ENCODE results near the gene ZNF516. TPM values are rescaled to one million over a fixed set of nuclear protein-coding genes. Genes with fewer than 3 reads are reported as not detected.

ZNF516 gene
- total RNA-seq, 1 donor from 2014 or later = 83.2 TPM

DNA sequence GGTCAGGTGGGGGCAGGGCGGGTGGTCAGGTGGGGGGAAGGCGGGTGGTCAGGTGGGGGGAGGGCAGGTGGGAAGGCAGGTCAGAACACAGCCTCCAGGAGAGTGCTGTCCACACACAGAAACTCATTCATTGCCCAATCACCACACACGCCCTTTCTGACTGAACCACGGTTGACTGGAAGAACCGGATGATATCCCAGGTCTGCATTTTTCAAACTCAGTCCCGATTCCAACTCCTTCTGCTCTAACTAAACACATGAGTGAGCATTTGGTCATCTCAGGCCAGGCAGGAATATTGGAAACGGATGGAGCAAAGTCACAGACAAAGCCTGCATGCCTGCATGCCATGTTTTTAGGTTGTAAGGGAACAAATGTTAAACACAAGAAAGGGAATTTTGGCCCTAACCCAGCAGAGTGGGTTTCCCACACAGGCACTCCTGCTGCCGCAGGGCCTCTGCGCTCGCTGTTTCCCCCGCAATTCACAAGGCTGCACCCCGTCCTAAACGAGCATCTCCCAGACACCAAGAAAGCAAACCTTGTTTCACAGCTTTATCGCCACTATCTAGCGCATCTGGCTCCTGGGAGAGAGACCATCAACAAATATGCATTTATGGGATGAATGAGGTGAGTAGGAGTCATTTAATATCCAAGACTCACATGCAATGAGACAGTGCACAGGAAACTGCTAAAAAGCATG is 100.1 kb downstream of the ZNF516 start:
- Mint-ChIP-seq H3K4me1 (ENCODE audit: unreplicated experiment) (peaks cover 10% of the 10 kb centered on the region), H3K9me3 (ENCODE audit: unreplicated experiment) (no peaks in the 10 kb centered on the region), H3K36me3 (ENCODE audit: low read depth, unreplicated experiment) (peaks cover 19% of the 10 kb centered on the region), H3K27ac (ENCODE audit: unreplicated experiment) (peak overlapping the region; percentile 3), H3K27me3 (ENCODE audit: unreplicated experiment) (peaks cover 12% of the 10 kb centered on the region), H3K4me3 (ENCODE audit: unreplicated experiment) (peak overlapping the region; percentile 67)
- DNase-seq (ENCODE audit: low spot score) = no peak
- TF ChIP-seq, protein P1, sequence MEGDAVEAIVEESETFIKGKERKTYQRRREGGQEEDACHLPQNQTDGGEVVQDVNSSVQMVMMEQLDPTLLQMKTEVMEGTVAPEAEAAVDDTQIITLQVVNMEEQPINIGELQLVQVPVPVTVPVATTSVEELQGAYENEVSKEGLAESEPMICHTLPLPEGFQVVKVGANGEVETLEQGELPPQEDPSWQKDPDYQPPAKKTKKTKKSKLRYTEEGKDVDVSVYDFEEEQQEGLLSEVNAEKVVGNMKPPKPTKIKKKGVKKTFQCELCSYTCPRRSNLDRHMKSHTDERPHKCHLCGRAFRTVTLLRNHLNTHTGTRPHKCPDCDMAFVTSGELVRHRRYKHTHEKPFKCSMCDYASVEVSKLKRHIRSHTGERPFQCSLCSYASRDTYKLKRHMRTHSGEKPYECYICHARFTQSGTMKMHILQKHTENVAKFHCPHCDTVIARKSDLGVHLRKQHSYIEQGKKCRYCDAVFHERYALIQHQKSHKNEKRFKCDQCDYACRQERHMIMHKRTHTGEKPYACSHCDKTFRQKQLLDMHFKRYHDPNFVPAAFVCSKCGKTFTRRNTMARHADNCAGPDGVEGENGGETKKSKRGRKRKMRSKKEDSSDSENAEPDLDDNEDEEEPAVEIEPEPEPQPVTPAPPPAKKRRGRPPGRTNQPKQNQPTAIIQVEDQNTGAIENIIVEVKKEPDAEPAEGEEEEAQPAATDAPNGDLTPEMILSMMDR (IDR thresholded peaks at IDR 0.05; ENCODE audit: unreplicated experiment) = no peak

DNA sequence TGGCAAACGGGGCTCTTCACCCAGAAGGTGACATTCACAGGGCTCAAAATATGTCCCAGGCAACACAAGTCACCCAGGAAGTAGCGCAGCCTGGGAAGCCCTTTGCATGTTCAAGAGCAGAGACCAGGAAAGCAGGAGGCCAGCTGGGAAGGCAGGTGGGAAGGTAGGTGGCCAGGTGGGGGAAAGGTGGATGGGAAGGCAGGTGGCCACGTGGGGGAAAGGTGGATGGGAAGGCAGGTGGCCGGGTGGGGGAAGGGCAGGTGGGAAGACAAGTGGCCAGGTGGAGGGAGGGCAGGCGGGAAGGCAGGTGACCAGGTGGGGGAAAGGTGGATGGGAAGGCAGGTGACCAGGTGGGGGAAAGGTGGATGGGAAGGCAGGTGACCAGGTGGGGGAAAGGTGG is 102.7 kb downstream of the ZNF516 start:
- Mint-ChIP-seq H3K36me3 (ENCODE audit: low read depth, unreplicated experiment) (peaks cover 27% of the 10 kb centered on the region), H3K27me3 (ENCODE audit: unreplicated experiment) (peaks cover 12% of the 10 kb centered on the region), H3K4me1 (ENCODE audit: unreplicated experiment) (peaks cover 5% of the 10 kb centered on the region), H3K4me3 (ENCODE audit: unreplicated experiment) (no peak overlapping the region), H3K27ac (ENCODE audit: unreplicated experiment) (no peak overlapping the region), H3K9me3 (ENCODE audit: unreplicated experiment) (no peaks in the 10 kb centered on the region)
- DNase-seq (ENCODE audit: low spot score) = no peak
- TF ChIP-seq, protein P1 (IDR thresholded peaks at IDR 0.05; ENCODE audit: unreplicated experiment) = no peak

DNA sequence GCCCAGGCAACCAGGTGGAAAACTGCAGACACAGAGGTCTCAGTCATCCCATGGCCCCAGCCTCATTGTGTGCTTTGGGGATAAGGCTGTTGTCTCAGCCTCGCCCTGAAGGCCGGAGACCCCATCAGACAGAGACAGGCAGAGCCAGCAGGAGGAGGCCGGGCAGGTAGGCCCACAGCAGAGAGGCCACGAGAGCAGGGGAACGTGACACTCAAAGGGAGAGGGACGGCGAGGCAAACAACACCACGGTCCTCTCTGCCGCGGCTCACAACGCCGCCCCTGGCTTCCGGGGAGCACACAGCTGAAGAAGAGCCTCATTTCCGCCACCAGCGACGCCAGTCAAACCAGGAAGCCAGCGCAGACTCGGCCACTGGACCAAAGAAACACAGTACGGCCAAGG is 103.3 kb downstream of the ZNF516 start:
- H3K27me3 Mint-ChIP-seq (ENCODE audit: unreplicated experiment) = peaks cover 14% of the 10 kb centered on the region
- peaks cover 31% of the 10 kb centered on the region for H3K36me3 Mint-ChIP-seq (ENCODE audit: low read depth, unreplicated experiment)
- H3K27ac Mint-ChIP-seq (ENCODE audit: unreplicated experiment) = no peak overlapping the region

DNA sequence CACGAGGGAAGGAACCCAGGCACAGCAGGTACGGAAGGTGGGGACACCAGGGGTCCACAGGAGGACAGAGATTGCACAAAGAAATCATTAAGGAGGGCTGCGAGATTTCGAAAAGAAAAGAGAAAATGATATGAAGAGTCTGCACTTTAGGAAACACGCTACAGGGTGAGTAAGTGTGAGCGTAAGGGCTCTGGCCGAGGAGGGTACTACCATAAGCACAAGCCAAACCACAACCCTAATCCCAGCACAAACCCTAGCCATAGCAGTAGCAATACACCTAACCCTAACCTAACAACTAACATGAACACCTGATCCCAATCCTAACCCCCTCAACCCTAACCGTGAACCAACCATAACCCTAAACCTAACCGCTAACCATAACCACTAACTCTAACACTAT is 104.0 kb downstream of the ZNF516 start:
- no peak for DNase-seq (ENCODE audit: low spot score)
- H3K4me1 Mint-ChIP-seq (ENCODE audit: unreplicated experiment) = peaks cover 11% of the 10 kb centered on the region
- H3K4me3 Mint-ChIP-seq (ENCODE audit: unreplicated experiment) = no peak overlapping the region
- TF ChIP-seq, protein P1 (IDR thresholded peaks at IDR 0.05; ENCODE audit: unreplicated experiment) = no peak
- peak overlapping the region; percentile 32 for H3K27ac Mint-ChIP-seq (ENCODE audit: unreplicated experiment)
- peaks cover 31% of the 10 kb centered on the region for H3K36me3 Mint-ChIP-seq (ENCODE audit: low read depth, unreplicated experiment)
- no peaks in the 10 kb centered on the region for H3K9me3 Mint-ChIP-seq (ENCODE audit: unreplicated experiment)
- peaks cover 14% of the 10 kb centered on the region for H3K27me3 Mint-ChIP-seq (ENCODE audit: unreplicated experiment)

More for the DNA sequence above, 103.3 kb downstream of the ZNF516 start:
- H3K4me3 Mint-ChIP-seq (ENCODE audit: unreplicated experiment) = no peak overlapping the region
- peaks cover 9% of the 10 kb centered on the region for H3K4me1 Mint-ChIP-seq (ENCODE audit: unreplicated experiment)
- no peaks in the 10 kb centered on the region for H3K9me3 Mint-ChIP-seq (ENCODE audit: unreplicated experiment)
- TF ChIP-seq, protein P1 (IDR thresholded peaks at IDR 0.05; ENCODE audit: unreplicated experiment) = no peak
- DNase-seq (ENCODE audit: low spot score) = no peak

DNA sequence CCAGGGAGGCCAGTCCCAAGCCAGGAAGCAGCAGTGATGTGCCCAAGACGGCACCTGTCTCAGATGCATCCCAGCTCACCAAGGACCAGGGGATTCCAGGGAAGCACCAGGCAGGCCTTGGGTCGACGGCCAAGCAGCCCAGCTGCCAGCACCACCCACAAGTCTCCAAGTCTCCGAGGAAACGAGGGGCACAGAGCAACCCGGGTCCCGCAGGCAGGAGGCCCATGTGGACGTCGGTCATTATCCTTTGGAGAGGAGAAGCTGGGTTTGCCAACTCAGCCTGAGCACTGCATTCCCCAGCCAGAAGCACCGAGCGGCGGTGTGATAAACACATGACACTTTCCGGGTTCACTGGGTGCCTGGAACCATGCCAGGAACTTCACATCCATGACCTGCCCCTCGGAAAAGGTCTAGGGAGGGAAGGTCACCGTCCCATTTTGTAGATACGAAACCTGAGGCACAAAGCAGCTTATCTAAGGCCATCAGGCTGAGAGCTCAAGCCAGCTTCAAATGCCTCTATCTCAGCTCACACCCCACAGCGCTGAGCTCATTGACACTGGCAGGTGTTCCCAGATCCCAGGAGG is 104.5 kb downstream of the ZNF516 start:
- Mint-ChIP-seq H3K27ac (ENCODE audit: unreplicated experiment) (peak overlapping the region; percentile 5), H3K4me3 (ENCODE audit: unreplicated experiment) (no peak overlapping the region), H3K27me3 (ENCODE audit: unreplicated experiment) (peaks cover 14% of the 10 kb centered on the region), H3K36me3 (ENCODE audit: low read depth, unreplicated experiment) (peaks cover 34% of the 10 kb centered on the region), H3K9me3 (ENCODE audit: unreplicated experiment) (no peaks in the 10 kb centered on the region), H3K4me1 (ENCODE audit: unreplicated experiment) (peaks cover 11% of the 10 kb centered on the region)
- TF ChIP-seq, protein P1 (IDR thresholded peaks at IDR 0.05; ENCODE audit: unreplicated experiment) = no peak
- DNase-seq (ENCODE audit: low spot score) = no peak
